CD14-positive monocyte (primary cell): ENCODE measurements around the gene SPINT3. TPM values are rescaled to one million over a fixed set of nuclear protein-coding genes. Genes with fewer than 3 reads are reported as not detected.

Source experiments
- DNase-seq, 3 donors: peaks; one replicate each; pipeline ENCODE4 v3.0.0-alpha.2; 2011 to 2022
- H2AFZ ChIP-seq: 2 replicates; pipeline ENCODE4 v1.6.0; 2012; ENCODE audit warnings: mild to moderate bottlenecking, low read depth, low read length, inconsistent platforms; ENCODE audit not compliant: insufficient read depth, poor library complexity, severe bottlenecking
- H3K27ac ChIP-seq, 2 donors: 1 replicate in 1 of 2; 2 replicates in 1 of 2; pipeline ENCODE4 v1.5.1; 2012 to 2013; ENCODE audit warnings: low read length in 2 of 2, control low read depth in 1 of 2, inconsistent platforms in 1 of 2, low read depth in 1 of 2, mild to moderate bottlenecking in 1 of 2
- H3K27me3 ChIP-seq, 2 donors: one replicate each; pipeline versions ENCODE4 v1.6.0 to v1.6.1; 2011 to 2013; ENCODE audit warnings: low read length in 2 of 2; ENCODE audit not compliant: control insufficient read depth in 2 of 2, insufficient read depth in 2 of 2
- H3K36me3 ChIP-seq, 2 donors: replicated peaks in 1 of 2; 1 replicate in 1 of 2; 2 replicates in 1 of 2; pipeline versions ENCODE4 v1.5.1 to v1.6.1; 2012 to 2013; ENCODE audit warnings: low read length in 2 of 2, control low read depth in 1 of 2, inconsistent platforms in 1 of 2, mild to moderate bottlenecking in 1 of 2; ENCODE audit not compliant: insufficient read depth in 2 of 2, control insufficient read depth in 1 of 2
- H3K4me1 ChIP-seq, 2 donors: 1 replicate in 1 of 2; 2 replicates in 1 of 2; pipeline versions ENCODE4 v1.5.1 to v1.6.1; 2012 to 2013; ENCODE audit warnings: low read length in 2 of 2, control low read depth in 1 of 2, inconsistent platforms in 1 of 2, mild to moderate bottlenecking in 1 of 2, moderate library complexity in 1 of 2; ENCODE audit not compliant: insufficient read depth in 2 of 2, control insufficient read depth in 1 of 2
- H3K4me2 ChIP-seq: replicated peaks from 2 replicates; pipeline ENCODE3; 2012; ENCODE audit warnings: low read length, moderate library complexity, mild to moderate bottlenecking; ENCODE audit not compliant: poor library complexity, severe bottlenecking; ENCODE audit errors: extremely low read depth
- H3K4me3 ChIP-seq, 3 experiments: fragments of 200-600 bp in 1 of 3; sonication (generic) in 1 of 3; replicated peaks in 1 of 3; 1 replicate in 2 of 3; 2 replicates in 1 of 3; pipeline ENCODE4 v1.5.1; 2011 to 2013; ENCODE audit warnings: low read length in 3 of 3, mild to moderate bottlenecking in 3 of 3, control low read depth in 2 of 3, low read depth in 2 of 3, inconsistent platforms in 1 of 3, moderate library complexity in 1 of 3
- H3K79me2 ChIP-seq: 2 replicates; pipeline ENCODE4 v1.6.0; 2012; ENCODE audit warnings: mild to moderate bottlenecking, control low read depth, inconsistent platforms, low read length, moderate library complexity; ENCODE audit not compliant: insufficient read depth
- H3K9ac ChIP-seq: 2 replicates; pipeline ENCODE4 v1.6.0; 2017; ENCODE audit warnings: low read length, mild to moderate bottlenecking; ENCODE audit not compliant: insufficient read depth, poor library complexity, severe bottlenecking
- H3K9me3 ChIP-seq, 2 donors: replicated peaks in 1 of 2; 1 replicate in 1 of 2; 2 replicates in 1 of 2; pipeline versions ENCODE4 v1.5.1 to v1.6.1; 2012 to 2013; ENCODE audit warnings: low read length in 2 of 2, control low read depth in 1 of 2; ENCODE audit not compliant: control insufficient read depth in 1 of 2, insufficient read depth in 1 of 2
- H4K20me1 ChIP-seq: 2 replicates; pipeline ENCODE4 v1.6.0; 2012; ENCODE audit warnings: mild to moderate bottlenecking, low read length, control low read depth, moderate library complexity; ENCODE audit not compliant: insufficient read depth
- H3K27ac Mint-ChIP-seq, 7 donors: one replicate each; pipeline ENCODE4 v1.8.0; 2020; ENCODE audit warnings: mild to moderate bottlenecking in 7 of 7, mixed read lengths in 7 of 7, moderate library complexity in 6 of 7, inconsistent platforms in 2 of 7
- H3K27me3 Mint-ChIP-seq, 3 donors: one replicate each; pipeline ENCODE4 v1.8.0; 2021 to 2022; ENCODE audit warnings: low read depth in 3 of 3, mild to moderate bottlenecking in 3 of 3, mixed read lengths in 3 of 3, moderate library complexity in 3 of 3, inconsistent platforms in 1 of 3
- H3K36me3 Mint-ChIP-seq, 2 donors: one replicate each; pipeline ENCODE4 v1.8.0; 2020; ENCODE audit warnings: mixed read lengths in 2 of 2, inconsistent platforms in 1 of 2, mild to moderate bottlenecking in 1 of 2
- H3K4me1 Mint-ChIP-seq: one replicate; pipeline ENCODE4 v1.8.0; 2020; ENCODE audit warnings: mild to moderate bottlenecking, mixed read lengths
- H3K4me3 Mint-ChIP-seq, 2 donors: one replicate each; pipeline ENCODE4 v1.8.0; 2020; ENCODE audit warnings: mild to moderate bottlenecking in 2 of 2, mixed read lengths in 2 of 2, moderate library complexity in 1 of 2
- H3K9me3 Mint-ChIP-seq, 7 donors: one replicate each; pipeline ENCODE4 v1.8.0; 2020 to 2022; ENCODE audit warnings: mixed read lengths in 7 of 7, mild to moderate bottlenecking in 6 of 7, moderate library complexity in 6 of 7, inconsistent platforms in 2 of 7
- CTCF ChIP-seq: fragments of 200-600 bp; IDR thresholded peaks from one replicate; pipeline ENCODE4 v1.8.0; 2022; ENCODE audit warnings: antibody characterized with exemption, mild to moderate bottlenecking
- WGBS: methylation state at CpG from one replicate; pipeline ENCODE4 v1.1.5; 2013; ENCODE audit warnings: missing lambda C conversion rate; ENCODE audit not compliant: insufficient coverage; 5-methylcytosine and 5-hydroxymethylcytosine counted together
- intact Hi-C, 2 donors: fragments of 100-400 bp; cut with micrococcal nuclease; formaldehyde crosslinking; loops; one replicate each; pipeline versions ENCODE4 v1.15.0 to v1.15.1; 2023
- polyA plus RNA-seq, 3 donors: library from polyadenylated mRNA; depleted of rRNA in 1 of 3; unstranded in 2 of 3; stranded (reverse) in 1 of 3; fragments of 300-500 nt in 2 of 3; fragments of >200 nt in 1 of 3; fragmentation: Illumina TruSeq in 2 of 3; gene quantifications; 1 replicate in 2 of 3; 2 replicates in 1 of 3; pipeline ENCODE4 v1.2.3, GENCODE V29; 2012 to 2021

SPINT3 gene
- polyA plus RNA-seq, 3 donors = not detected

GRCh38 chr20:45510242-45510862 lies 5.1 kb downstream of the SPINT3 start:
- H3K27me3 Mint-ChIP-seq = peaks cover 5 to 20% (median 16%) of the 10 kb centered on the region in 3 donors
- H2AFZ ChIP-seq = no peak overlapping the region
- no peak overlapping the region for H3K4me3 Mint-ChIP-seq
- TF ChIP-seq CTCF = no peak
- peaks cover 5 to 7% of the 10 kb centered on the region in 2 donors for H3K27me3 ChIP-seq
- H3K4me3 ChIP-seq = no peak overlapping the region
- no peaks in the 10 kb centered on the region for H3K36me3 ChIP-seq
- H3K27ac Mint-ChIP-seq = no peak overlapping the region
- peaks cover 0 to 2% (median 0%) of the 10 kb centered on the region in 7 donors for H3K9me3 Mint-ChIP-seq
- no peaks in the 10 kb centered on the region for H3K4me1 ChIP-seq
- H3K36me3 Mint-ChIP-seq = no peaks in the 10 kb centered on the region
- no peak overlapping the region for H3K4me2 ChIP-seq
- H3K4me1 Mint-ChIP-seq = no peaks in the 10 kb centered on the region
- H3K9me3 ChIP-seq = no peaks in the 10 kb centered on the region
- no peaks in the 10 kb centered on the region for H3K79me2 ChIP-seq
- intact Hi-C loops = no loop called here
- H3K9ac ChIP-seq = no peak overlapping the region
- 88% methylated on average over 3 of the region's 5 CpGs for WGBS
- no peak overlapping the region for H3K27ac ChIP-seq
- peak in 1 of 3 donors; percentile 55 for DNase-seq
- H4K20me1 ChIP-seq = no peaks in the 10 kb centered on the region

DNA sequence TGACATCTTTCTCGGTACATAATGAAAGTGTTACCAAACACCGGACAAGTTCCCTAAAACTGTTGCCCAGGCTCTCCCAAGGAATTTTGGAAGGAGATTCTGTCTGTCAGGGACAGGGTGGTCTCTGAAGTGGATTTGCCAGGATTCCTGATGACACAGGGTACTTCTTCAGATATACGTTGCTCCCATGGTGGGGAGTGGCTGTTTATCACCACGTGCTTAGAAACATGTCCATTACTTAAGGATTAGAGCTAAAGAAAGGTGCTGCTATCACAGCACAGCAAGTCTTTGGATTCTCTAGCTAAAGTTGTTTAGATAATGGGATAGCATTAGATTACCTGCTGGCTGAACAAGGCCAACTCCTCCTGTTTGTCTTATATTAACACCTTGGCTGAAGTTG lies 6.3 kb downstream of the SPINT3 start:
- no peaks in the 10 kb centered on the region for H3K9me3 ChIP-seq
- Mint-ChIP-seq H3K4me1 (no peaks in the 10 kb centered on the region), H3K36me3 (no peaks in the 10 kb centered on the region), H3K27ac (no peak overlapping the region), H3K9me3 (peaks cover 0 to 2% (median 0%) of the 10 kb centered on the region in 7 donors), H3K4me3 (no peak overlapping the region), H3K27me3 (peaks cover 7 to 24% (median 16%) of the 10 kb centered on the region in 3 donors)
- WGBS = 92% methylated on average over 2 of the region's 4 CpGs
- DNase-seq = no peak
- peaks cover 5 to 7% of the 10 kb centered on the region in 2 donors for H3K27me3 ChIP-seq
- H2AFZ ChIP-seq = no peak overlapping the region
- intact Hi-C loops = no loop called here
- H3K4me1 ChIP-seq = no peaks in the 10 kb centered on the region
- no peak overlapping the region for H3K4me3 ChIP-seq
- no peak overlapping the region for H3K9ac ChIP-seq
- H4K20me1 ChIP-seq = no peaks in the 10 kb centered on the region
- no peaks in the 10 kb centered on the region for H3K79me2 ChIP-seq
- TF ChIP-seq CTCF = no peak
- no peak overlapping the region for H3K27ac ChIP-seq
- H3K36me3 ChIP-seq = no peaks in the 10 kb centered on the region
- no peak overlapping the region for H3K4me2 ChIP-seq
